ENCODE results near the gene ARHGEF4. TPM values are rescaled to one million over a fixed set of nuclear protein-coding genes. Genes with fewer than 3 reads are reported as not detected.

The ARHGEF4 gene
- polyA plus RNA-seq, 1 donor (not counting 4 experiments of a cell fraction or from before 2014, with no cell fraction given): 22.6 TPM

DNA sequence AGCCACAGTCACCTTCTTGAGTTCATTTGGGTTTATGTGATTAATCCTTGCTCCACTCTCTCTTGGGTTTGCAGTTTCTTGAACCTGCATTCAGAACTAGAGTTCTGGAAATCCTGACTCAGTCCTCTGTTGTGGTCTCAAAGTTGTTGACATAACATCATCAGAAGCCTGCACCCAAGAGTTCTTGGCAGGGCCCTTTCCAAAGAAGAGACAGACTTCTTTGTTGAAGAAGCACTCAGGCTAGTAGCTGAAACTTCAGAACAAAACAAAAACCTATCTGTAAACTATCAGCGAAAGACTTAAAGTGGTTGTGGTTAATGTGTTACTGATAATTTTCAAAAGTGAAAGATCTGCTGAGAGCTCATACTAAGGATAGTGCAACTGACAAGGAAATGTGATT, 135.7 kb downstream of the ARHGEF4 start:
- no peak overlapping the region for H3K9ac ChIP-seq (ENCODE audit: control insufficient read depth, extremely low read depth, insufficient read depth, low read length)
- FAIRE-seq: no peak
- H3K9me3 ChIP-seq (ENCODE audit: control insufficient read depth, low read depth, low read length): no peaks in the 10 kb centered on the region
- dilution Hi-C loops (cut with MboI; ENCODE audit: extremely low pct_ligation_motif_present, low sequenced_read_pairs): no loop called here
- H3K4me1 ChIP-seq (ENCODE audit: control insufficient read depth, extremely low read depth, insufficient read depth, low read length): no peaks in the 10 kb centered on the region
- H3K4me2 ChIP-seq (ENCODE audit: control insufficient read depth, extremely low read depth, insufficient read depth, low read depth, low read length): no peak overlapping the region
- no peaks in the 10 kb centered on the region for H4K20me1 ChIP-seq (ENCODE audit: control insufficient read depth, extremely low read depth, insufficient read depth, low read length)
- no peak overlapping the region for H3K27ac ChIP-seq (ENCODE audit: control insufficient read depth, insufficient read depth, low read length)
- no peak overlapping the region for H3K4me3 ChIP-seq (ENCODE audit: control insufficient read depth in 2 of 3, extremely low read depth in 1 of 3, insufficient read depth in 2 of 3, low read depth in 1 of 3, low read length in 3 of 3)
- H2AFZ ChIP-seq (ENCODE audit: control insufficient read depth, low read length): no peak overlapping the region
- H3K9me1 ChIP-seq (ENCODE audit: control insufficient read depth, extremely low read depth, insufficient read depth, low read length): no peaks in the 10 kb centered on the region
- no peaks in the 10 kb centered on the region for H3K27me3 ChIP-seq (ENCODE audit: control insufficient read depth, extremely low read depth, insufficient read depth, low read length)
- H3K36me3 ChIP-seq (ENCODE audit: control insufficient read depth in 2 of 2, extremely low read depth in 1 of 2, insufficient read depth in 2 of 2, low read length in 2 of 2): no peaks in the 10 kb centered on the region
- DNase-seq (ENCODE audit: low read depth, low spot score): no peak
- no peaks in the 10 kb centered on the region for H3K79me2 ChIP-seq (ENCODE audit: control insufficient read depth, insufficient read depth, low read length)
- TF ChIP-seq, protein P1, sequence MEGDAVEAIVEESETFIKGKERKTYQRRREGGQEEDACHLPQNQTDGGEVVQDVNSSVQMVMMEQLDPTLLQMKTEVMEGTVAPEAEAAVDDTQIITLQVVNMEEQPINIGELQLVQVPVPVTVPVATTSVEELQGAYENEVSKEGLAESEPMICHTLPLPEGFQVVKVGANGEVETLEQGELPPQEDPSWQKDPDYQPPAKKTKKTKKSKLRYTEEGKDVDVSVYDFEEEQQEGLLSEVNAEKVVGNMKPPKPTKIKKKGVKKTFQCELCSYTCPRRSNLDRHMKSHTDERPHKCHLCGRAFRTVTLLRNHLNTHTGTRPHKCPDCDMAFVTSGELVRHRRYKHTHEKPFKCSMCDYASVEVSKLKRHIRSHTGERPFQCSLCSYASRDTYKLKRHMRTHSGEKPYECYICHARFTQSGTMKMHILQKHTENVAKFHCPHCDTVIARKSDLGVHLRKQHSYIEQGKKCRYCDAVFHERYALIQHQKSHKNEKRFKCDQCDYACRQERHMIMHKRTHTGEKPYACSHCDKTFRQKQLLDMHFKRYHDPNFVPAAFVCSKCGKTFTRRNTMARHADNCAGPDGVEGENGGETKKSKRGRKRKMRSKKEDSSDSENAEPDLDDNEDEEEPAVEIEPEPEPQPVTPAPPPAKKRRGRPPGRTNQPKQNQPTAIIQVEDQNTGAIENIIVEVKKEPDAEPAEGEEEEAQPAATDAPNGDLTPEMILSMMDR (optimal IDR thresholded peaks at IDR 0.05 in 1 of 3, IDR thresholded peaks at IDR 0.05 in 1 of 3, conservative IDR thresholded peaks at IDR 0.05 in 1 of 3; ENCODE audit: extremely low read depth in 1 of 3, insufficient read depth in 2 of 3, low read length in 3 of 3): no peak
- TF ChIP-seq EZH2 (IDR thresholded peaks at IDR 0.05; ENCODE audit: low read length): no peak

DNA sequence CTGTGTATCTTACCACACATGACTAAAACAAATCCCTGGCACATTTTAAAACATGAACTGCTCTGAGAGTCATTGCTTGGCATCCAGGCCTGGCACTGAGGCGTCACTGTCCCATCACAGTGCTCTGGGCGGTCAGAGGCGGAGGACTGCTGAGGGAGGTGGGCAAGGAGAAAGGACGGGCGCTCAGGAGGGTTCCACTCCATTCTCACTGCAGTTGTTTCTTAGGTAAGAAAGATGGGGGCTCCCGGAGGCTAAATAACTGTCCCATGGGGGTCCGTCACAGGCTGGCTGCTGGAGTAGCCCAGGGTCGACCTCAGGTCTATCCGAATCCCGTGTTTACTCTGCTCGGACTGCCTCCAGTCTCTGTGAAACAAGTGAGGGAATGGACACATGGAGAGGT, 139.0 kb downstream of the ARHGEF4 start:
- Histone ChIP-seq H3K9ac (ENCODE audit: control insufficient read depth, extremely low read depth, insufficient read depth, low read length) (no peak overlapping the region), H3K36me3 (ENCODE audit: control insufficient read depth in 2 of 2, extremely low read depth in 1 of 2, insufficient read depth in 2 of 2, low read length in 2 of 2) (no peaks in the 10 kb centered on the region), H3K4me1 (ENCODE audit: control insufficient read depth, extremely low read depth, insufficient read depth, low read length) (no peaks in the 10 kb centered on the region), H3K9me1 (ENCODE audit: control insufficient read depth, extremely low read depth, insufficient read depth, low read length) (no peaks in the 10 kb centered on the region), H3K27me3 (ENCODE audit: control insufficient read depth, extremely low read depth, insufficient read depth, low read length) (no peaks in the 10 kb centered on the region), H3K4me2 (ENCODE audit: control insufficient read depth, extremely low read depth, insufficient read depth, low read depth, low read length) (no peak overlapping the region), H3K27ac (ENCODE audit: control insufficient read depth, insufficient read depth, low read length) (no peak overlapping the region), H3K79me2 (ENCODE audit: control insufficient read depth, insufficient read depth, low read length) (no peaks in the 10 kb centered on the region), H3K9me3 (ENCODE audit: control insufficient read depth, low read depth, low read length) (no peaks in the 10 kb centered on the region), H4K20me1 (ENCODE audit: control insufficient read depth, extremely low read depth, insufficient read depth, low read length) (no peaks in the 10 kb centered on the region), H3K4me3 (ENCODE audit: control insufficient read depth in 2 of 3, extremely low read depth in 1 of 3, insufficient read depth in 2 of 3, low read depth in 1 of 3, low read length in 3 of 3) (no peak overlapping the region), H2AFZ (ENCODE audit: control insufficient read depth, low read length) (no peak overlapping the region)
- FAIRE-seq (no peak), DNase-seq (ENCODE audit: low read depth, low spot score) (no peak)
- no peak for TF ChIP-seq EZH2 (IDR thresholded peaks at IDR 0.05; ENCODE audit: low read length)
- TF ChIP-seq, protein P1 (optimal IDR thresholded peaks at IDR 0.05 in 1 of 3, IDR thresholded peaks at IDR 0.05 in 1 of 3, conservative IDR thresholded peaks at IDR 0.05 in 1 of 3; ENCODE audit: extremely low read depth in 1 of 3, insufficient read depth in 2 of 3, low read length in 3 of 3): no peak
- dilution Hi-C loops (cut with MboI; ENCODE audit: extremely low pct_ligation_motif_present, low sequenced_read_pairs): no loop called here

Measured in keratinocyte (primary cell).